GM23338 (cell line): ENCODE data around the gene RCOR1. TPM values are rescaled to one million over a fixed set of nuclear protein-coding genes. Genes with fewer than 3 reads are reported as not detected.

ENCODE experiments used
- ATAC-seq: fragments of 200-7000 bp; cut with Tn5 transposase; 3 replicates; pipeline ENCODE4 v1.9.1; 2020
- DNase-seq: peaks from one replicate; pipeline ENCODE4 v3.0.0-alpha.2; 2015; ENCODE audit warnings: low spot score
- H2AFZ ChIP-seq: fragments of 200-600 bp; sonication (generic); 2 replicates; pipeline ENCODE4 v1.8.0; 2016; ENCODE audit warnings: antibody characterized with exemption, mild to moderate bottlenecking, moderate library complexity
- H3F3A ChIP-seq: fragments of 200-600 bp; sonication (generic); replicated peaks from 2 replicates; pipeline ENCODE4 v1.8.0; 2017; ENCODE audit warnings: antibody characterized with exemption, mixed run types, low read depth
- H3K27ac ChIP-seq: fragments of 200-600 bp; sonication (generic); 2 replicates; pipeline ENCODE4 v1.6.1; 2016; ENCODE audit warnings: low read depth
- H3K27me3 ChIP-seq: fragments of 200-600 bp; sonication (generic); 2 replicates; pipeline ENCODE4 v1.8.0; 2016; ENCODE audit warnings: mild to moderate bottlenecking, mixed run types, moderate library complexity; ENCODE audit not compliant: insufficient read depth
- H3K36me3 ChIP-seq: fragments of 200-600 bp; sonication (generic); 2 replicates; pipeline ENCODE4 v1.8.0; 2016; ENCODE audit warnings: mild to moderate bottlenecking; ENCODE audit not compliant: insufficient read depth
- H3K4me1 ChIP-seq: fragments of 200-600 bp; sonication (generic); 2 replicates; pipeline ENCODE4 v1.8.0; 2016; ENCODE audit warnings: mild to moderate bottlenecking, moderate library complexity; ENCODE audit not compliant: insufficient read depth
- H3K4me2 ChIP-seq: fragments of 200-600 bp; sonication (generic); 2 replicates; pipeline ENCODE4 v1.7.1; 2017; ENCODE audit warnings: mixed run types
- H3K4me3 ChIP-seq: fragments of 200-600 bp; sonication (generic); 2 replicates; pipeline ENCODE4 v1.6.1; 2016; ENCODE audit warnings: mixed run types
- H3K79me2 ChIP-seq: fragments of 200-600 bp; sonication (generic); replicated peaks from 2 replicates; pipeline ENCODE4 v1.8.0; 2017; ENCODE audit warnings: mild to moderate bottlenecking; ENCODE audit not compliant: insufficient read depth
- H3K9me2 ChIP-seq: fragments of 200-600 bp; sonication (generic); 2 replicates; pipeline ENCODE4 v1.8.0; 2017; ENCODE audit not compliant: insufficient read depth
- H4K20me1 ChIP-seq: fragments of 200-600 bp; sonication (generic); replicated peaks from 2 replicates; pipeline ENCODE4 v1.8.0; 2017; ENCODE audit warnings: mild to moderate bottlenecking; ENCODE audit not compliant: insufficient read depth
- H3K27ac Mint-ChIP-seq: 2 replicates; pipeline ENCODE4 v1.8.0; 2020; ENCODE audit warnings: inconsistent platforms, mild to moderate bottlenecking, moderate library complexity, mixed read lengths
- H3K27me3 Mint-ChIP-seq: 3 replicates; pipeline ENCODE4 v1.8.0; 2022; ENCODE audit warnings: low read depth, mild to moderate bottlenecking, moderate library complexity, mixed read lengths, inconsistent platforms; ENCODE audit not compliant: insufficient read depth, poor library complexity
- H3K36me3 Mint-ChIP-seq: 3 replicates; pipeline ENCODE4 v1.8.0; 2021; ENCODE audit warnings: low read depth, mild to moderate bottlenecking, inconsistent platforms, moderate library complexity, mixed read lengths
- H3K4me1 Mint-ChIP-seq: 3 replicates; pipeline ENCODE4 v1.8.0; 2020; ENCODE audit warnings: mild to moderate bottlenecking, inconsistent platforms, mixed read lengths
- H3K4me3 Mint-ChIP-seq: 3 replicates; pipeline ENCODE4 v1.8.0; 2021; ENCODE audit warnings: moderate library complexity, mild to moderate bottlenecking, inconsistent platforms, mixed read lengths
- H3K9me3 Mint-ChIP-seq: 3 replicates; pipeline ENCODE4 v1.8.0; 2020; ENCODE audit warnings: moderate library complexity, mild to moderate bottlenecking, inconsistent platforms, mixed read lengths
- CTCF ChIP-seq, 2 experiments: fragments of 200-600 bp in 1 of 2; sonication (generic) in 1 of 2; conservative IDR thresholded peaks; 2 replicates each; pipeline versions ENCODE4 v1.5.1 to v1.6.1; 2016 to 2017; ENCODE audit warnings: antibody characterized with exemption in 2 of 2, low read depth in 2 of 2, mild to moderate bottlenecking in 2 of 2, moderate library complexity in 1 of 2
- ETS1 ChIP-seq: IDR thresholded peaks from 2 replicates; pipeline ENCODE4 v1.6.1; 2016; ENCODE audit warnings: antibody characterized with exemption
- EZH2 ChIP-seq: fragments of 200-600 bp; sonication (generic); IDR thresholded peaks from one replicate; pipeline ENCODE4 v1.8.0; 2017; ENCODE audit warnings: antibody characterized with exemption, mild to moderate bottlenecking, low read depth; ENCODE audit not compliant: unreplicated experiment
- NANOG ChIP-seq: IDR thresholded peaks from 2 replicates; pipeline ENCODE4 v1.6.1; 2016; ENCODE audit warnings: antibody characterized with exemption, borderline replicate concordance
- POLR2AphosphoS5 ChIP-seq: IDR thresholded peaks from 2 replicates; pipeline ENCODE4 v1.6.1; 2016; ENCODE audit warnings: antibody characterized with exemption, low read depth
- REST ChIP-seq: IDR thresholded peaks from one replicate; pipeline ENCODE4 v1.6.1; 2018; ENCODE audit warnings: antibody characterized with exemption; ENCODE audit not compliant: unreplicated experiment
- STAT1 ChIP-seq: IDR thresholded peaks from one replicate; pipeline ENCODE4 v1.6.1; 2016; ENCODE audit warnings: antibody characterized with exemption; ENCODE audit not compliant: unreplicated experiment
- ZNF114 ChIP-seq: fragments of 250-450 bp; sonication (Bioruptor Pico); IDR thresholded peaks from 2 replicates; pipeline ENCODE4 v1.5.0; 2020; ENCODE audit warnings: mild to moderate bottlenecking, moderate library complexity
- polyA plus RNA-seq: library from polyadenylated mRNA; unstranded; fragments of >200 nt; fragmentation: Nextera tagmentation; extraction: Ambion mirVana; gene quantifications from 2 replicates; pipeline ENCODE4 v1.2.1, GENCODE V29; 2016
- total RNA-seq: library from RNA; depleted of rRNA; stranded (reverse); fragments of >200 nt; shearing (Covaris generic); gene quantifications from 2 replicates; pipeline ENCODE4 v1.2.3, GENCODE V29; 2014

RCOR1 gene
- total and polyA plus RNA-seq, 2 experiments from 2014 or later: 7.6 to 26.1 TPM

- Histone ChIP-seq H4K20me1 (no peaks in the 10 kb centered on the region), H3K4me3 (no peak overlapping the region), H3K4me2 (no peak overlapping the region), H3K27ac (no peak overlapping the region), H3K79me2 (no peaks in the 10 kb centered on the region), H3K9me2 (no peaks in the 10 kb centered on the region), H3F3A (peaks cover 13% of the 10 kb centered on the region; the same call in 1 of the 2 replicates), H3K36me3 (no peaks in the 10 kb centered on the region), H3K27me3 (no peaks in the 10 kb centered on the region), H2AFZ (no peak overlapping the region), H3K4me1 (no peaks in the 10 kb centered on the region; the same call in 1 of the 2 replicates)
- ATAC-seq (no peak), DNase-seq (no peak)
- Mint-ChIP-seq H3K27me3 (peaks cover 11% of the 10 kb centered on the region), H3K27ac (no peak overlapping the region), H3K4me1 (no peaks in the 10 kb centered on the region), H3K36me3 (no peaks in the 10 kb centered on the region), H3K9me3 (no peaks in the 10 kb centered on the region), H3K4me3 (no peak overlapping the region)
- TF ChIP-seq STAT1 (no peak), ETS1 (no peak), CTCF (conservative IDR thresholded peaks at IDR 0.05; ENCODE audit: low read depth in 2 of 2) (no peak), EZH2 (no peak), NANOG (no peak), POLR2AphosphoS5 (no peak), ZNF114 (CRISPR knock-in tag) (no peak), REST (no peak)
These were observed 34.8 kb upstream of the RCOR1 start for GRCh38 chr14:102557434-102558226.
